GM23338 (cell line): ENCODE data around the gene CORO1C. TPM values are rescaled to one million over a fixed set of nuclear protein-coding genes. Genes with fewer than 3 reads are reported as not detected.
"Not testable (repeated sequence)": the region's sequence is repeated elsewhere in the genome, so short reads cannot be mapped to it uniquely, and the experiment has no call there.

Experiments
- ATAC-seq: fragments of 200-7000 bp; cut with Tn5 transposase; 3 replicates; pipeline ENCODE4 v1.9.1; 2020
- DNase-seq: peaks from one replicate; pipeline ENCODE4 v3.0.0-alpha.2; 2015; ENCODE audit warnings: low spot score
- H2AFZ ChIP-seq: fragments of 200-600 bp; sonication (generic); 2 replicates; pipeline ENCODE4 v1.8.0; 2016; ENCODE audit warnings: antibody characterized with exemption, mild to moderate bottlenecking, moderate library complexity
- H3F3A ChIP-seq: fragments of 200-600 bp; sonication (generic); replicated peaks from 2 replicates; pipeline ENCODE4 v1.8.0; 2017; ENCODE audit warnings: antibody characterized with exemption, mixed run types, low read depth
- H3K27ac ChIP-seq: fragments of 200-600 bp; sonication (generic); 2 replicates; pipeline ENCODE4 v1.6.1; 2016; ENCODE audit warnings: low read depth
- H3K27me3 ChIP-seq: fragments of 200-600 bp; sonication (generic); 2 replicates; pipeline ENCODE4 v1.8.0; 2016; ENCODE audit warnings: mild to moderate bottlenecking, mixed run types, moderate library complexity; ENCODE audit not compliant: insufficient read depth
- H3K36me3 ChIP-seq: fragments of 200-600 bp; sonication (generic); 2 replicates; pipeline ENCODE4 v1.8.0; 2016; ENCODE audit warnings: mild to moderate bottlenecking; ENCODE audit not compliant: insufficient read depth
- H3K4me1 ChIP-seq: fragments of 200-600 bp; sonication (generic); 2 replicates; pipeline ENCODE4 v1.8.0; 2016; ENCODE audit warnings: mild to moderate bottlenecking, moderate library complexity; ENCODE audit not compliant: insufficient read depth
- H3K4me2 ChIP-seq: fragments of 200-600 bp; sonication (generic); 2 replicates; pipeline ENCODE4 v1.7.1; 2017; ENCODE audit warnings: mixed run types
- H3K4me3 ChIP-seq: fragments of 200-600 bp; sonication (generic); 2 replicates; pipeline ENCODE4 v1.6.1; 2016; ENCODE audit warnings: mixed run types
- H3K79me2 ChIP-seq: fragments of 200-600 bp; sonication (generic); replicated peaks from 2 replicates; pipeline ENCODE4 v1.8.0; 2017; ENCODE audit warnings: mild to moderate bottlenecking; ENCODE audit not compliant: insufficient read depth
- H3K9me2 ChIP-seq: fragments of 200-600 bp; sonication (generic); 2 replicates; pipeline ENCODE4 v1.8.0; 2017; ENCODE audit not compliant: insufficient read depth
- H4K20me1 ChIP-seq: fragments of 200-600 bp; sonication (generic); replicated peaks from 2 replicates; pipeline ENCODE4 v1.8.0; 2017; ENCODE audit warnings: mild to moderate bottlenecking; ENCODE audit not compliant: insufficient read depth
- H3K27ac Mint-ChIP-seq: 2 replicates; pipeline ENCODE4 v1.8.0; 2020; ENCODE audit warnings: inconsistent platforms, mild to moderate bottlenecking, moderate library complexity, mixed read lengths
- H3K27me3 Mint-ChIP-seq: 3 replicates; pipeline ENCODE4 v1.8.0; 2022; ENCODE audit warnings: low read depth, mild to moderate bottlenecking, moderate library complexity, mixed read lengths, inconsistent platforms; ENCODE audit not compliant: insufficient read depth, poor library complexity
- H3K36me3 Mint-ChIP-seq: 3 replicates; pipeline ENCODE4 v1.8.0; 2021; ENCODE audit warnings: low read depth, mild to moderate bottlenecking, inconsistent platforms, moderate library complexity, mixed read lengths
- H3K4me1 Mint-ChIP-seq: 3 replicates; pipeline ENCODE4 v1.8.0; 2020; ENCODE audit warnings: mild to moderate bottlenecking, inconsistent platforms, mixed read lengths
- H3K4me3 Mint-ChIP-seq: 3 replicates; pipeline ENCODE4 v1.8.0; 2021; ENCODE audit warnings: moderate library complexity, mild to moderate bottlenecking, inconsistent platforms, mixed read lengths
- H3K9me3 Mint-ChIP-seq: 3 replicates; pipeline ENCODE4 v1.8.0; 2020; ENCODE audit warnings: moderate library complexity, mild to moderate bottlenecking, inconsistent platforms, mixed read lengths
- NANOG ChIP-seq: IDR thresholded peaks from 2 replicates; pipeline ENCODE4 v1.6.1; 2016; ENCODE audit warnings: antibody characterized with exemption, borderline replicate concordance
- polyA plus RNA-seq: library from polyadenylated mRNA; unstranded; fragments of >200 nt; fragmentation: Nextera tagmentation; extraction: Ambion mirVana; gene quantifications from 2 replicates; pipeline ENCODE4 v1.2.1, GENCODE V29; 2016
- total RNA-seq: library from RNA; depleted of rRNA; stranded (reverse); fragments of >200 nt; shearing (Covaris generic); gene quantifications from 2 replicates; pipeline ENCODE4 v1.2.3, GENCODE V29; 2014
- TF ChIP-seq, protein P1 (sequence below): fragments of 250-450 bp; sonication (Bioruptor Pico); IDR thresholded peaks from 2 replicates; pipeline ENCODE4 v1.5.0; 2020; ENCODE audit warnings: mild to moderate bottlenecking, moderate library complexity

Gene CORO1C
- total and polyA plus RNA-seq, 2 experiments from 2014 or later = 59.2 to 89.5 TPM

DNA sequence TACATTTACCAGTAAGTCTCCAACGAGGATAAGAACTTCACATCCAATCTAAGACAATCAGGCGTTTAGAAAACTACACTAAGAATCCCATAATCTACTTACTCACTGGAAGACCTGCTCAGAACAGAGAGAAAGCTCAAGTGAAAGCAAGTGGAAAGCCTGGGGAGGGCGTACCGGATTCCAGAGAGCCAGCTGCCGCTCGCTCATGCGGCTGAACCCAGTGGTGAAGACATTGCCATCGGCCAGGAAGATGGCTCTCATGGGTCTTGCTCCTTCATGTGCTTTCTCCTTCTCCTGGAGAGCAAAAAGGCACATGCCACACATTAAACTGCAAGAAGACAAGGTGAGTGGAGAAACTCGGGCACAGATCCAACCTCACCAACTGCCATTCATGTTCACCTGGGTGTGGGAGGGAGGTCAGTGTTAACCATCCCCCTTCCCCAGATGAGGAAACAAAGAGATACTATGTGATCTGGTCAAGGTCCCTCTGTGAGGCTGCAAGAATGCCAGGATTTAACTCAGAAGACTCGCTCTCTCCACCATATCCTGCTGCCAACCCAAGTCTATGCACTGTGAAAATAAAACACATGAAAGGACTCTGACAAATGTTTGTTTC lies 74.1 kb downstream of the CORO1C start (continued):
- no peak for TF ChIP-seq NANOG
- TF ChIP-seq, protein P1, sequence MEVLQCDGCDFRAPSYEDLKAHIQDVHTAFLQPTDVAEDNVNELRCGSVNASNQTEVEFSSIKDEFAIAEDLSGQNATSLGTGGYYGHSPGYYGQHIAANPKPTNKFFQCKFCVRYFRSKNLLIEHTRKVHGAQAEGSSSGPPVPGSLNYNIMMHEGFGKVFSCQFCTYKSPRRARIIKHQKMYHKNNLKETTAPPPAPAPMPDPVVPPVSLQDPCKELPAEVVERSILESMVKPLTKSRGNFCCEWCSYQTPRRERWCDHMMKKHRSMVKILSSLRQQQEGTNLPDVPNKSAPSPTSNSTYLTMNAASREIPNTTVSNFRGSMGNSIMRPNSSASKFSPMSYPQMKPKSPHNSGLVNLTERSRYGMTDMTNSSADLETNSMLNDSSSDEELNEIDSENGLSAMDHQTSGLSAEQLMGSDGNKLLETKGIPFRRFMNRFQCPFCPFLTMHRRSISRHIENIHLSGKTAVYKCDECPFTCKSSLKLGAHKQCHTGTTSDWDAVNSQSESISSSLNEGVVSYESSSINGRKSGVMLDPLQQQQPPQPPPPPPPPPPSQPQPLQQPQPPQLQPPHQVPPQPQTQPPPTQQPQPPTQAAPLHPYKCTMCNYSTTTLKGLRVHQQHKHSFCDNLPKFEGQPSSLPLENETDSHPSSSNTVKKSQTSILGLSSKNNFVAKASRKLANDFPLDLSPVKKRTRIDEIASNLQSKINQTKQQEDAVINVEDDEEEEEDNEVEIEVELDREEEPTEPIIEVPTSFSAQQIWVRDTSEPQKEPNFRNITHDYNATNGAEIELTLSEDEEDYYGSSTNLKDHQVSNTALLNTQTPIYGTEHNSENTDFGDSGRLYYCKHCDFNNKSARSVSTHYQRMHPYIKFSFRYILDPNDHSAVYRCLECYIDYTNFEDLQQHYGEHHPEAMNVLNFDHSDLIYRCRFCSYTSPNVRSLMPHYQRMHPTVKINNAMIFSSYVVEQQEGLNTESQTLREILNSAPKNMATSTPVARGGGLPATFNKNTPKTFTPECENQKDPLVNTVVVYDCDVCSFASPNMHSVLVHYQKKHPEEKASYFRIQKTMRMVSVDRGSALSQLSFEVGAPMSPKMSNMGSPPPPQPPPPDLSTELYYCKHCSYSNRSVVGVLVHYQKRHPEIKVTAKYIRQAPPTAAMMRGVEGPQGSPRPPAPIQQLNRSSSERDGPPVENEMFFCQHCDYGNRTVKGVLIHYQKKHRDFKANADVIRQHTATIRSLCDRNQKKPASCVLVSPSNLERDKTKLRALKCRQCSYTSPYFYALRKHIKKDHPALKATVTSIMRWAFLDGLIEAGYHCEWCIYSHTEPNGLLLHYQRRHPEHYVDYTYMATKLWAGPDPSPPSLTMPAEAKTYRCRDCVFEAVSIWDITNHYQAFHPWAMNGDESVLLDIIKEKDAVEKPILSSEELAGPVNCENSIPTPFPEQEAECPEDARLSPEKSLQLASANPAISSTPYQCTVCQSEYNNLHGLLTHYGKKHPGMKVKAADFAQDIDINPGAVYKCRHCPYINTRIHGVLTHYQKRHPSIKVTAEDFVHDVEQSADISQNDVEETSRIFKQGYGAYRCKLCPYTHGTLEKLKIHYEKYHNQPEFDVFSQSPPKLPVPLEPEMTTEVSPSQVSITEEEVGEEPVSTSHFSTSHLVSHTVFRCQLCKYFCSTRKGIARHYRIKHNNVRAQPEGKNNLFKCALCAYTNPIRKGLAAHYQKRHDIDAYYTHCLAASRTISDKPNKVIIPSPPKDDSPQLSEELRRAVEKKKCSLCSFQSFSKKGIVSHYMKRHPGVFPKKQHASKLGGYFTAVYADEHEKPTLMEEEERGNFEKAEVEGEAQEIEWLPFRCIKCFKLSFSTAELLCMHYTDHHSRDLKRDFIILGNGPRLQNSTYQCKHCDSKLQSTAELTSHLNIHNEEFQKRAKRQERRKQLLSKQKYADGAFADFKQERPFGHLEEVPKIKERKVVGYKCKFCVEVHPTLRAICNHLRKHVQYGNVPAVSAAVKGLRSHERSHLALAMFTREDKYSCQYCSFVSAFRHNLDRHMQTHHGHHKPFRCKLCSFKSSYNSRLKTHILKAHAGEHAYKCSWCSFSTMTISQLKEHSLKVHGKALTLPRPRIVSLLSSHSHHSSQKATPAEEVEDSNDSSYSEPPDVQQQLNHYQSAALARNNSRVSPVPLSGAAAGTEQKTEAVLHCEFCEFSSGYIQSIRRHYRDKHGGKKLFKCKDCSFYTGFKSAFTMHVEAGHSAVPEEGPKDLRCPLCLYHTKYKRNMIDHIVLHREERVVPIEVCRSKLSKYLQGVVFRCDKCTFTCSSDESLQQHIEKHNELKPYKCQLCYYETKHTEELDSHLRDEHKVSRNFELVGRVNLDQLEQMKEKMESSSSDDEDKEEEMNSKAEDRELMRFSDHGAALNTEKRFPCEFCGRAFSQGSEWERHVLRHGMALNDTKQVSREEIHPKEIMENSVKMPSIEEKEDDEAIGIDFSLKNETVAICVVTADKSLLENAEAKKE (CRISPR knock-in tag) = no peak

DNA sequence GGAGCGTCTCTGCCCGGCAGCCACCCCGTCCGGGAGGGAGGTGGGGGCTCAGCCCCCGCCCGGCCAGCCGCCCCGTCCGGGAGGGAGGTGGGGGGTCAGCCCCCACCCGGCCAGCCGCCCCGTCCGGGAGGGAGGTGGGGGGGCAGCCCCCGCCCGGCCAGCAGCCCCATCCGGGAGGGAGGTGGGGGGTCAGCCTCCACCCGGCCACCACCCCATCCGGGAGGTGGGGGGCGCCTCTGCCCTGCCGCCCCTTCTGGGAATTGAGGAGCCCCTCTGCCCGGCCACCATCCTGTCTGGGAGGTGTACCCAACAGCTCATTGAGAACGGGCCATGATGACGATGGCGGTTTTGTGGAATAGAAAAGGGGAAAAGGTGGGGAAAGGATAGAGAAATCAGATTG lies 75.1 kb downstream of the CORO1C start:
- H4K20me1 ChIP-seq, H3K27me3 ChIP-seq, H3K79me2 ChIP-seq, H3F3A ChIP-seq, H2AFZ ChIP-seq, H3K27me3 Mint-ChIP-seq, H3K4me3 ChIP-seq, H3K9me2 ChIP-seq, H3K4me2 ChIP-seq, H3K4me3 Mint-ChIP-seq, H3K9me3 Mint-ChIP-seq, DNase-seq, ATAC-seq, H3K27ac Mint-ChIP-seq, H3K27ac ChIP-seq: not testable (repeated sequence)
- Mint-ChIP-seq H3K4me1 (peaks cover 26% of the 10 kb centered on the region), H3K36me3 (peaks cover 47% of the 10 kb centered on the region)
- Histone ChIP-seq H3K36me3 (peaks cover 11% of the 10 kb centered on the region), H3K4me1 (peaks cover 29% of the 10 kb centered on the region)

DNA sequence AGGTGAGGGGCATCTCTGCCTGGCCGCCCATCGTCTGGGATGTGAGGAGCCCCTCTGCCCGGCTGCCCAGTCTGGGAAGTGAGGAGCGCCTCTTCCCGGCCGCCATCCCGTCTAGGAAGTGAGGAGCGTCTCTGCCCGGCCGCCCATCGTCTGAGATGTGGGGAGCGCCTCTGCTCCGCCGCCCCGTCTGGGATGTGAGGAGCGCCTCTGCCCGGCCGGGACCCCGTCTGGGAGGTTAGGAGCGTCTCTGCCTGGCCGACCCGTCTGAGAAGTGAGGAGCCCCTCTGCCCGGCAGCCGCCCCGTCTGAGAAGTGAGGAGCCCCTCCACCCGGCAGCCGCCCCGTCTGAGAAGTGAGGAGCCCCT lies 75.5 kb downstream of the CORO1C start:
- H3K27ac ChIP-seq, H3K27ac Mint-ChIP-seq, H3K4me3 Mint-ChIP-seq, H3K79me2 ChIP-seq, H4K20me1 ChIP-seq, H3K4me3 ChIP-seq, H3F3A ChIP-seq, H2AFZ ChIP-seq, H3K27me3 ChIP-seq, ATAC-seq, DNase-seq, H3K9me3 Mint-ChIP-seq, H3K27me3 Mint-ChIP-seq, H3K9me2 ChIP-seq, H3K4me2 ChIP-seq: not testable (repeated sequence)
- Mint-ChIP-seq H3K36me3 (peaks cover 49% of the 10 kb centered on the region), H3K4me1 (peaks cover 26% of the 10 kb centered on the region)
- H3K36me3 ChIP-seq = peaks cover 15% of the 10 kb centered on the region
- H3K4me1 ChIP-seq = peaks cover 29% of the 10 kb centered on the region

DNA sequence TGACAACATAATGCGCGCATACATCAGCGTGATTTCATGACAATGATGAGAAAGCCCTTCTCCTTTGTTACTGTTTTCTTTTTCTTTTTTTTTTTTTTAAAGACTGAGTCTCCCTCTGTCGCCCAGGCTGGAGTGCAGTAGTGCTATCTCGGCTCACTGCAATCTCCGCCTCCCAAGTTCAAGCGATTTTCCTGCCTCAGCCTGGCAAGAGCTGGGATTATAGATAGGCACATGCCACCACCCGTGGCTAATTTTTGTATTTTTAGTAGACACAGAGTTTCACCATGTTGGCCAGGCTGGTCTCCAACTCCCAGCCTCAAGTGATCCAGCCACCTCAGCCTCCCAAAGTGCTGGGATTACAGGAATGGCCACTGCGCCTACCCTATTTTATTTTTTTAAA lies 76.7 kb downstream of the CORO1C start:
- not testable (repeated sequence) for H3K79me2 ChIP-seq

More for the DNA sequence above, 76.7 kb downstream of the CORO1C start:
- not testable (repeated sequence) for H3K9me2 ChIP-seq, H3K4me3 Mint-ChIP-seq, H3K4me2 ChIP-seq, DNase-seq, H3K4me3 ChIP-seq, H4K20me1 ChIP-seq, H3K9me3 Mint-ChIP-seq, H3K27me3 Mint-ChIP-seq, H3K27ac Mint-ChIP-seq, ATAC-seq, H2AFZ ChIP-seq, H3K27me3 ChIP-seq, H3F3A ChIP-seq
- peaks cover 20% of the 10 kb centered on the region for H3K36me3 ChIP-seq
- H3K36me3 Mint-ChIP-seq = peaks cover 52% of the 10 kb centered on the region
- H3K27ac ChIP-seq = peak overlapping the region; percentile 56; the same call in 1 of the 2 replicates
- peaks cover 26% of the 10 kb centered on the region for H3K4me1 ChIP-seq
- peaks cover 23% of the 10 kb centered on the region for H3K4me1 Mint-ChIP-seq
